Measurements from ENCODE around the gene PRKAB2. TPM values are rescaled to one million over a fixed set of nuclear protein-coding genes. Genes with fewer than 3 reads are reported as not detected.
"Not testable (repeated sequence)": the region's sequence is repeated elsewhere in the genome, so short reads cannot be mapped to it uniquely, and the experiment has no call there.

PRKAB2 gene
- total RNA-seq, 2 experiments from 2014 or later, result 4.8 to 7.0 TPM

DNA sequence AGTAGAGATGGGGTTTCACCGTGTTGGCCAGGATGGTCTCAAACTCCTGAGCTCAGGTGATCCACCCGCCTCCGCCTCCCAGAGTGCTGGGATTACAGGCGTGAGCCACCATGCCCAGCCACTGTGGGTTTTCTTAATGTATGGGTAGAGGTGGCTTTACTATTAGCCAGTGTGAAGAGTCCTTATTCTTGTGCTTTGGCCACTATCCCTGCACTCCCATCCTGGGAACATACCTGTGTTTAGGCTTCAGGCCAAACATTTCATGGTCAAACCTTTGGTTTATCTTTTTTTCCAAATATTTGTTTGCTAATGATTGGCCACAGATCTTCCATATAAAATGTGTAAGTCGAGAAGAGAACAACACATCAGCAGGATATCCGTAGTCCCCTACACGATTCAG, 36.3 kb upstream of the PRKAB2 start:
- H3K4me3 Mint-ChIP-seq, result no peak overlapping the region
- no peak for DNase-seq
- no peaks in the 10 kb centered on the region for H3K4me1 Mint-ChIP-seq
- H3K9me3 Mint-ChIP-seq (ENCODE audit: low read depth), result no peaks in the 10 kb centered on the region
- no peak for ATAC-seq
- intact Hi-C loops (cut with DNase I, micrococcal nuclease), result no loop called here
- no peaks in the 10 kb centered on the region for H3K27me3 Mint-ChIP-seq
- ChIA-PET CTCF (no interaction called here), POLR2A (no interaction called here)
- H3K27ac Mint-ChIP-seq, result no peak overlapping the region
- no peaks in the 10 kb centered on the region for H3K36me3 Mint-ChIP-seq (ENCODE audit: low read depth)

DNA sequence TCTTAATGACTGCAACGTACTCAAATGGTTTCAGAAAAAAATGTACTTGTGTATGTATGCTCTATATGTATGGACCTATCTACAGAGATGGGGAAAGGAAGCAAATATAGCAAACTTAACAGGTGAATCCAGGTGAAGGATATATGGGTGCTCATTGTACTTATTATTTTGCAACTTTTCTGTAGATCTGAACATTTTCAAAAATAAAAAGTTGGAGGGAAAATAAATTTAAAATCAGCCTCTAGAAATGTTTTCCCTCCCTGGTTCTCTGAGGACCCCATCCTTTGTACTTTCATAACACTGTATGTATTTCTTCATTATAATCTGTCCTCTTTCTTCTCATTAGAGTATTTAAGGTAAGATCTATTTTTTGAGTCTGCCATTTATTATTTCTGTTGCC, 34.9 kb upstream of the PRKAB2 start:
- H3K36me3 Mint-ChIP-seq (ENCODE audit: low read depth), result no peaks in the 10 kb centered on the region
- DNase-seq (no peak), ATAC-seq (no peak)
- POLR2A ChIA-PET, result no interaction called here
- no peaks in the 10 kb centered on the region for H3K27me3 Mint-ChIP-seq
- intact Hi-C loops (cut with DNase I, micrococcal nuclease), result no loop called here
- H3K4me3 Mint-ChIP-seq, result no peak overlapping the region
- CTCF ChIA-PET, result no interaction called here
- H3K9me3 Mint-ChIP-seq (ENCODE audit: low read depth), result no peaks in the 10 kb centered on the region
- H3K27ac Mint-ChIP-seq, result no peak overlapping the region
- H3K4me1 Mint-ChIP-seq, result no peaks in the 10 kb centered on the region

DNA sequence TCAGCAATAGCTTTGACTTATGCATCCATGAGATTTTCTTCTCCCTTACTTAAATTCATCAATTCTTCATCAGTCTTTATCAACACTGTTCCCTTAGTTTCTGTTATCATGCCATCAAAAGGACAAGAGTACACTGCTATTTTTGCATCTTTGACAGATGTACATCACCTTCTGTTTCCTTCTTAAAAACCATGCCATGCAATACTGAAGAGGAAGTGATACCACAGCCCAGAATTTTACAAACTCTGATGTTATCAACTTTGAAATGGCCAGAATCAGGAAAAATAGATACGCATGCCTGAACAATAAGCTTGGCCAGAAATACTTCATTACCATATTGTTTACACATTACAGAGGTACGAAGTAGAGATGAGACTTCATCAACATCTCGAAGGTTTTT, 31.8 kb upstream of the PRKAB2 start:
- Mint-ChIP-seq H3K4me3 (no peak overlapping the region), H3K9me3 (ENCODE audit: low read depth) (no peaks in the 10 kb centered on the region), H3K27ac (no peak overlapping the region), H3K4me1 (peaks cover 4% of the 10 kb centered on the region), H3K36me3 (ENCODE audit: low read depth) (no peaks in the 10 kb centered on the region), H3K27me3 (no peaks in the 10 kb centered on the region)
- CTCF ChIA-PET, result interaction anchor here (1.2 kb wide), 1 partner anchor 16 kb away, joined by 3 read pairs; no protein-coding TSS in a partner anchor
- POLR2A ChIA-PET, result no interaction called here
- intact Hi-C loops (cut with DNase I, micrococcal nuclease), result no loop called here
- ATAC-seq (no peak), DNase-seq (no peak)

DNA sequence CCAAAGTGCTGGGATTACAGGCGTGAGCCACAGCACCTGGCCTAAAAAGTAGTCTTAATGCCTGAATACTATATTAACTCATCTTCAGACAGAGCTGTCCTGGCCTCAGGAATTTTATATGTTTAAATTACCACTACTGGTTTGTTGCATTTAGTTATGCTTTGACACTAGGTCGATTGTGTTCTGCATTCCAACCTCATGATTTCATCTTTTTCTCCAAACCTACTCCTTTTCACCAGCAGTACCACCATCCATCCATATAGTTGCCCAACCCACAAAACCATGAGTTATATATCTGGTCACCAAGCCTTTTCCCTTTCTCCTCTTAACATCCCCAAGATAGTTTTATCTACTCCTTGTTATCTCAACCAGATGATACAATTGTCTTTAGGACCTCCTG, 30.3 kb upstream of the PRKAB2 start:
- Mint-ChIP-seq H3K27ac (no peak overlapping the region), H3K9me3 (ENCODE audit: low read depth) (no peaks in the 10 kb centered on the region), H3K27me3 (no peaks in the 10 kb centered on the region), H3K4me3 (no peak overlapping the region), H3K4me1 (peaks cover 5% of the 10 kb centered on the region), H3K36me3 (ENCODE audit: low read depth) (no peaks in the 10 kb centered on the region)
- CTCF ChIA-PET, result interaction anchor here (0.6 kb wide), 1 partner anchor 20 kb away, joined by 3 read pairs; no protein-coding TSS in a partner anchor
- intact Hi-C loops (cut with DNase I, micrococcal nuclease), result no loop called here
- DNase-seq, result no peak
- POLR2A ChIA-PET, result no interaction called here
- no peak for ATAC-seq

DNA sequence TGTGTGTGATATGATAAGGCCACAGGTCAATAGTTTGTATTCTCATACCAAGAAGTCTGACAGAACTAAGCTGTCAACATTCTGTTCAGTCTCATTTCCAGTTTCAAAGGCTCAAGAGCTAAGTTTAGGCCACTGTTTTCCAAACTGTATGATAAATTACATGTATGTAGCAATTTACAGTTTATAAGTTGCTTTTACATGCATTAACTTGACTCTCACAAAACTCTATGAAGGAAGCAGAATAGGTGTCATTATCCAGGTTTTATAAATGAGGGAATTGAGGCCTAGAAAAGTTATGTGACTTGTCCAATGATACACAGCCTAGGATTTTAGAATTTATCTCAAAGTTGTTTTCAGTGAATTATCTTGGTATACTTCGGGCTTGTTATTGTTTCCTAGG, 29.5 kb upstream of the PRKAB2 start:
- H3K27ac Mint-ChIP-seq, result no peak overlapping the region
- no peaks in the 10 kb centered on the region for H3K9me3 Mint-ChIP-seq (ENCODE audit: low read depth)
- peaks cover 5% of the 10 kb centered on the region for H3K4me1 Mint-ChIP-seq
- ChIA-PET POLR2A (no interaction called here), CTCF (interaction anchor here (0.6 to 1.5 kb wide), 2 partner anchors 19 to 21 kb away, joined by 3 to 4 read pairs; no protein-coding TSS in a partner anchor)
- no peaks in the 10 kb centered on the region for H3K27me3 Mint-ChIP-seq
- ATAC-seq, result no peak
- intact Hi-C loops (cut with DNase I, micrococcal nuclease), result no loop called here
- H3K4me3 Mint-ChIP-seq, result no peak overlapping the region
- DNase-seq, result no peak
- no peaks in the 10 kb centered on the region for H3K36me3 Mint-ChIP-seq (ENCODE audit: low read depth)

DNA sequence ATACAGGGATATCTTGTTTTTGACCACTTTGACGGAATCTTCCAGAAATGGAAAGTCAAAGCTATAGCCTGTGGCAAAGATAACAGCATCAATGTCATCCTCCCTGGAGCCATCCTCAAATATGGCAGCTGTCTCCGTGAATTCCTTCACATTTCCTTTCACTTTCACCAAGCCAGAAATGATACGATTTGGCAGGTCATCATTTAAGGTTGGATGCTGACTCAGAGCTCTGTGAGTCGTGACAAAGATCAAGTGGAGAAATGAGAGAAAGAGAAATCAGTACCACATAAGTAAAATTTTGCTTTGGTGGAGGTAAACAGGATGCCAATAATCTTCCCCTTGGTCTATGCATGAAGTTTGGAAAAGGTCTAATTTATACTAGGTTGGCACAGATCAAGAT, 29.0 kb upstream of the PRKAB2 start:
- CTCF ChIA-PET, result interaction anchor here (0.7 to 1.5 kb wide), 2 partner anchors 19 to 188 kb away, joined by 3 to 4 read pairs; no protein-coding TSS in a partner anchor
- no peaks in the 10 kb centered on the region for H3K27me3 Mint-ChIP-seq
- no peak overlapping the region for H3K4me3 Mint-ChIP-seq
- ATAC-seq (peak; percentile 16), DNase-seq (no peak)
- H3K4me1 Mint-ChIP-seq, result peaks cover 5% of the 10 kb centered on the region
- no peak overlapping the region for H3K27ac Mint-ChIP-seq
- intact Hi-C loops (cut with DNase I, micrococcal nuclease), result no loop called here
- POLR2A ChIA-PET, result interaction anchor here (0.5 kb wide), 1 partner anchor 127 kb away, joined by 5 read pairs; no protein-coding TSS in a partner anchor
- no peaks in the 10 kb centered on the region for H3K36me3 Mint-ChIP-seq (ENCODE audit: low read depth)
- no peaks in the 10 kb centered on the region for H3K9me3 Mint-ChIP-seq (ENCODE audit: low read depth)

DNA sequence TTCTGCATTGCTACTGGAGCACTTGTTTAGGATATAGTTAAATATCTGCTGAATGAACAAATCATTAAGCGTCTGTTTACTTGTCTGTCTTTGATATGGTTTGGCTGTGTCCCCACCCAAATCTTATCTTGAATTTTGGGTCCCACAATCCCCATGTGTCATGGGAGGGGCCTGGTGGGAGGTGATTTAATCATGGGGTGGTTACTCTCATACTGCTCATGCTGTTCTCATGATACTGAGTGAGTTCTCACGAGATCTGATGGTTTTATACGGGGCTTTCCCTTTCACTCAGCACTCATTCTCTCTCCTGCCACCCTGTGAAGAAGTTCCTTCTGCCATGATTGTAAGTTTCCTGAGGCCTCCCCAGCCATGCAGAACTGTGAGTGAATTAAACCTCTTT, 25.1 kb upstream of the PRKAB2 start:
- intact Hi-C loops (cut with DNase I, micrococcal nuclease), result not testable (repeated sequence)

DNA sequence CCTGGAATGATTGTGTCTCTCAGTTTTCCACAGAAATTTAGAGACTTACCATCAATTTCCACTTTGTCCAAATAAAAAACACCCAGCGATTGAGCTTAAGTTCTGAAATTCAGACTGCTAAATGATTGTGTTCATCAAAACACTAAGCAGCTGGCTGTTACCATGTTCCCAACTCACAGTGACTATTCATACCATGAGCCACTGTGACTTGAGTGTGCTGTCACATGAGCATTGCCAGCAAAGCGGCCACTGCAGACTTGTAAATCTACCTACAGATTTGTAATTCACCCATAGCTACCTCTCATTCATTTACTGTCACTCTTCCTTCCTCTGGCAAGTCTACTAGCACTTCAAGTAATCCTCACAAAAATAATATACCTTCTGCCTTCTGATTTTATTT, 17.2 kb upstream of the PRKAB2 start:
- no peak overlapping the region for H3K27ac Mint-ChIP-seq
- no peaks in the 10 kb centered on the region for H3K9me3 Mint-ChIP-seq (ENCODE audit: low read depth)
- DNase-seq (no peak), ATAC-seq (no peak)
- no peaks in the 10 kb centered on the region for H3K27me3 Mint-ChIP-seq
- no peaks in the 10 kb centered on the region for H3K36me3 Mint-ChIP-seq (ENCODE audit: low read depth)
- intact Hi-C loops (cut with DNase I, micrococcal nuclease), result no loop called here
- CTCF ChIA-PET, result interaction anchor here (0.7 to 2.0 kb wide), 2 partner anchors 10 to 18 kb away, joined by 3 to 6 read pairs; no protein-coding TSS in a partner anchor
- no peak overlapping the region for H3K4me3 Mint-ChIP-seq
- POLR2A ChIA-PET, result no interaction called here
- H3K4me1 Mint-ChIP-seq, result no peaks in the 10 kb centered on the region

More for the DNA sequence above, 25.1 kb upstream of the PRKAB2 start:
- H3K4me1 Mint-ChIP-seq; DNase-seq; CTCF ChIA-PET; H3K27ac Mint-ChIP-seq; H3K9me3 Mint-ChIP-seq (ENCODE audit: low read depth); ATAC-seq; H3K4me3 Mint-ChIP-seq; H3K27me3 Mint-ChIP-seq; H3K36me3 Mint-ChIP-seq (ENCODE audit: low read depth); POLR2A ChIA-PET: not testable (repeated sequence)

DNA sequence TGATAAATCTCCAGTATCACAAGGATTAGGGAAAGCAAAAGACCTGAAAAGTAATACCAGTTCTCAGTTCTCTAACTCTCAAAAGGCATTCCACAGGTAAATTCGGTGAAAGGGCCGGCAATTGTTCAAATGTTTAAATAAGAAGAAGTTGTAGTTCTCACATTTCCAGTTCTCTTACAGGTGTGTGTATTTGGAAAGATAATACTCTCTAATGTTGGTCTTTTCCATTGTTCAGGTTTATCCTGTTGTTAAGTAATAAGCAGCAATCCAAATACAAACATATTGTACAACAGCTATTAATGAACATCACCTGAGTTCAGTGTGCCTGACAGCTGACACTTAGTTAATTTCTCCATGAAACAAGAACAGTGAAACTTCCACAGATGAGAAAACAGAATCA, 13.2 kb upstream of the PRKAB2 start:
- H3K9me3 Mint-ChIP-seq (ENCODE audit: low read depth), result no peaks in the 10 kb centered on the region
- no peaks in the 10 kb centered on the region for H3K36me3 Mint-ChIP-seq (ENCODE audit: low read depth)
- no peak overlapping the region for H3K27ac Mint-ChIP-seq
- intact Hi-C loops (cut with DNase I, micrococcal nuclease), result no loop called here
- DNase-seq, result no peak
- no peaks in the 10 kb centered on the region for H3K27me3 Mint-ChIP-seq
- H3K4me3 Mint-ChIP-seq, result no peak overlapping the region
- no peaks in the 10 kb centered on the region for H3K4me1 Mint-ChIP-seq
- CTCF ChIA-PET, result no interaction called here
- POLR2A ChIA-PET, result no interaction called here
- ATAC-seq, result no peak

DNA sequence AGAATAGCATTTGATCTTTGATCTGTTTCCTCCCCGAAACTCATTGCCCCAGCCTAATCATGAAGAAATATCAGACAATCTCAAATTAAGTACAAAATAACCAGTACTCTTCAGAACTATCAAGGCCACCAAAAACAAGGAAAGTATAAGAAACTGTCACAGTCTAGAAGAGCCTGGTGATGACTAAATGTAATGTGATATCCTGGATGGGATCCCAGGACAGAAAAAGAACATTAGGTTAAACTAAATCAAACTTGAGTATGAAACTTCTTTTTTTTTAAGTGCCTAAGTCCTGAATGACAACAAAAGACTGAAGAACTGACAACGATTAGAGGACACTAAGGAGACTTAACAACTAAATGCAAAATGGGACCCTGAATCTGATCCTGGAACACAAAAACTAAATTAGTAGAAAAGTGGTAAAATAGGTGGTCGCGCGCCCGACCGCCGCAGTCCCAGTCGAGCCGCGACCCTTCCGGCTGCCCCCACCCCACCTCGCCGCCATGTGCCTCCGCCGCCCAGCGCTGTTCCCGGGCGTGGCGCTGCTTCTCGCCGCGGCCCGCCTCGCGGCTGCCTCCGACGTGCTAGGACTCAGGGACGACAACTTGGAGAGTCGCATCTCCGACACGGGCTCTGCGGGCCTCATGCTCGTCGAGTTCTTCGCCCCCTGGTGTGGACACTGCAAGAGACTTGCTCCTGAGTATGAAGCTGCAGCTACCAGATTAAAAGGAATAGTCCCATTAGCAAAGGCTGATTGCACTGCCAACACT, 5.5 kb upstream of the PRKAB2 start:
- DNase-seq (peak; percentile 27), ATAC-seq (no peak)
- peaks cover 9% of the 10 kb centered on the region for H3K4me1 Mint-ChIP-seq
- ChIA-PET CTCF (no interaction called here), POLR2A (no interaction called here)
- peak overlapping the region; percentile 5 for H3K4me3 Mint-ChIP-seq
- H3K27ac Mint-ChIP-seq, result no peak overlapping the region
- peaks cover 16% of the 10 kb centered on the region for H3K36me3 Mint-ChIP-seq (ENCODE audit: low read depth)
- no peaks in the 10 kb centered on the region for H3K27me3 Mint-ChIP-seq
- H3K9me3 Mint-ChIP-seq (ENCODE audit: low read depth), result peaks cover 2% of the 10 kb centered on the region
- intact Hi-C loops (cut with DNase I, micrococcal nuclease), result no loop called here

DNA sequence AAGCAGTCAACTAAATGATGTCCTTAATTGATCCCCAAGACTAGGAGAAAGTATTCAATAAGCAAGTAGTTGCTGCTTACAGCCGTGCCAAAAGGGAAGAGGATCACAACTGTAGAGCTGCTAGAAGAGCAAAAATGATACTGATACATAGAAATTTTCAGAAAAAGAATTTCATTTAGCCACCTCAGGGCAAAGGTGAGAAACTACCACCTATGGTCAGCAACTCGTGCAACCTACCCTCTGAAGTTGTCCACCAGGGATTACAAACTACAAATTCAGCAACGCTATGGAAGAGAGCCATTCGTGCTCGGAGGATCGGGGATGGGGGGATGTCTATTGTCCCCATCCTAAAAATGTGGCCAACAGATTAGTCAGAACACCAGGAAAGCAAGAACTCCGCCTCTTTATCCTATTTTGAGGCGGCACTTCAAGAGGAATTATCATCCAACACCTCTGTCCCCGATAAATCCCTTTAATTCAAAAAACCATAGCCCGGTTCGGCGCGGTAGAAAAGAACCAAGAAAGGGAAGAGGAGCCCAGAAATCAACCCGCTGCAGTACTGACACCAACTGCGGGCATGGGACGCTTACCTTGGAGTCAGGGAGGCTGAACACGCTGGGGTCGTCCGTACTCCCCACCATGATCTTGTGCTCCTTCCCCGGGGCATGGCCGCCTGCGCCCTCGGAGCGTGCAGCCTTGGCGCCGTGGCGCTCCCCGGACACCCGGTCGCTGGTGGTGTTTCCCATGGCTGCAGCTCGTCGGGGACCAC, 687 bp downstream of the PRKAB2 start:
- Mint-ChIP-seq H3K9me3 (ENCODE audit: low read depth) (peaks cover 2% of the 10 kb centered on the region), H3K4me1 (peaks cover 29% of the 10 kb centered on the region), H3K27ac (peak overlapping the region; percentile 91), H3K36me3 (ENCODE audit: low read depth) (peaks cover 8% of the 10 kb centered on the region), H3K4me3 (peak overlapping the region; percentile 95), H3K27me3 (no peaks in the 10 kb centered on the region)
- ATAC-seq (no peak), DNase-seq (peak; percentile 6)
- POLR2A ChIA-PET, result interaction anchor here (0.6 to 2.9 kb wide), 2 partner anchors 71 to 87 kb away, joined by 3 to 20 read pairs; partner anchors contain the start of gene CHD1L
- CTCF ChIA-PET, result interaction anchor here (0.7 to 3.8 kb wide), 8 partner anchors 10 to 72 kb away, joined by 3 to 22 read pairs (median 4); partner anchors contain the start of gene CHD1L
- intact Hi-C loops (cut with DNase I, micrococcal nuclease), result loop anchor here (1.0 to 5.0 kb wide), 8 partner anchors 54 to 499 kb away; partner anchors contain the start of genes CHD1L (in 2 of the 2), ACP6 (in 1 of the 2), BCL9 (in 1 of the 2) and FMO5 (in 1 of the 2)
